CD4-positive, alpha-beta T cell treated with Interleukin-6 for 4 hours (primary cell): ENCODE data around the gene RASSF10.

ENCODE experiments used
- DNase-seq: peaks from one replicate; pipeline ENCODE4 v3.0.0-alpha.2; 2020; ENCODE audit warnings: mixed read lengths

The RASSF10 gene

GRCh38 chr11:12995188-12995587, 13.9 kb upstream of the RASSF10 start:
- DNase-seq, result no peak

- DNase-seq, result no peak
Measured at GRCh38 chr11:12995823-12996222, 13.3 kb upstream of the RASSF10 start.

GRCh38 chr11:12997168-12997567, 11.9 kb upstream of the RASSF10 start:
- DNase-seq, result no peak

GRCh38 chr11:12998336-12998735, 10.8 kb upstream of the RASSF10 start:
- no peak for DNase-seq

DNA sequence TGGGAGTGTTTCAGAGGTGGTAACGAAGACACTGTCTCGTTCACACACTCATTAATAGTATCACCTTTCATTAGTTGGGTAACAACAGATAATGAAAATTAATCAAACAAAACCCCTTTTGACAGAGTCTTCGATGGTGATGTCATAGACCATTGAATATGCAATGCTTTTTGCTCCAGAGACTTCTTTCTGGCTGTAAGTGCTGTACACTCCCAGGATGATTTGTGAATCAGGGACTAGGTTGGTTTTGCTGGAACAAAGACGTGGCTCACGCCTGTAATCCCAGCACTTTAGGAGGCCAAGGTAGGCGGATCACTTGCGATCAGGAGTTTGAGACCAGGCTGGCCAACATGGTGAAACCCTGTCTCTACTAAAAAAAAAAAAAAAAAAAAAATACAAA, 9.5 kb upstream of the RASSF10 start:
- DNase-seq, result no peak

- no peak for DNase-seq
Measured at GRCh38 chr11:13000116-13000515, 9.0 kb upstream of the RASSF10 start.

- DNase-seq, result no peak
Measured at GRCh38 chr11:13000721-13001120, 8.4 kb upstream of the RASSF10 start.

DNA sequence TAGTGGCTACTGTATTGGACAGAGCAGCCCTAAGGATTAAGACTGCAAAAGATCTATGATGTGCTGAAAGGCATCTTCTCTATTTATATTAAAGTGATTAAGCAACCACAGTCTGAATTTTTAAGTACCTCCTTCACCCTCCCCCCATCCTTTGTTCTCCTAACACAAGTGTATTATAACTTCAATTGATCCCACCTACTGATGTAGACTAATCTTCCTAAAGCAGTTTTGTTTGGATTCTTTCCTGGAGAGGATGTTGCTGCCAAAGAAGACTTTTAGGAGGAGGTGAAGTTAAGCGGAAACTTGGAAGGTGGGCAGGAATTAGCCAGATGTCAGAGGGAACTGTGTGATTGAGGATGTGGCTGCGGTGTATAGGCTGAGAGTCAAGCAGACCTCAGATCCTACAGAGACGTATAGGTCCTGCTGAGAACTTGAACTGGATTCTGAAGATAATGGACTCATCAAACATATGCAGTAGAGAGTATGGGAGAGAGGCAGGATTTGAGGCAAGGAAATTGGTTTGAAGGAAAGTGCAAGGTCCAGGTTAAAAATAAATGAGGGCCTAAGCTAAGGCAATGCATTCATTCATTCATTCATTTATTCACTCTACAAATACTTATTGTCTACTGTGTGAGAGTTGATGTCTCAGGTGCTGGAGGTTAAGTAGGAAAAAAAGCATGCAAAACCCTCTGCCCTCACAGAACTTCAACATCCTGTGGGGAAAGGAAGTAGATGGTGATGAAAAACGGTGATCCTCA, 5.2 kb upstream of the RASSF10 start:
- no peak for DNase-seq

DNA sequence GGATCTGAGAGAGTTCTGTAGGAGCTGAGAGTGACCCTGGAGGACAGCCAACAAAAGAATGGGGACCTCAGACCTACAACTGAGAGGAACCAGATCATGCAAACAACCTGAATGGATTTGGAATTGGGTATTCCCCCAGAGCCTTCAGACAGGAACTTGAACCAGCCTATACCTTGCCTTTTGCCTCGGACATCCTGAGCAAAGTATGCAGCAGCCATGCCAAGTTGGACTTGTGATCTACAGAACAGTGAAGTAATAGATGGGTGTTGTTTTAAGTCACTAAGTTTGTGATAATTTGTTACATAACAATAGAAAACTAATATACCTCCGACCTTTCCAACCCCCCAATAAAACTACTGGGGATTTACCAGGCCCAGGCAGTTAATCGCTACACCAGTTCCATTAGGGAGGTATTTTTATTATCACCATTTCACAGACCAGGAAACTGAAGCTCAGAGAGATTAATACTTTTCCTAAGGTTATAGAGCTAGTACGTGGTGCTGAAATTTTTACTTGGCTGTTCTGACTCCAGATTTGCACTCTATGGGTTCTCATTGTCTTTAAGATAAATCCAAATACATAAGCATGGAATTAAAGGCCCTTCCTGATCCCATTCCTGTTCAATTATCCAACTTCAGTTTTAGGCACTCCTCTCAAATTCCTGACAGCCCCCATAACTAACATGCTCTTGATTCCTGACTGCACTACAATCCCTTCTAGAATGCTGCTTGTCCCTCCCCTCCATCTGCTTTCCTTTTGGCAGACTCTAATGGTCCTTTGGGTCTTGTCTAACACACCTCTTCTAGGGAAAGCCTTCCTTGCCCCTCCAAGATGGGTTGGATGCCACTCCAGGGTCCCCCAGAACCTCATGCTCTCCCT, 1.7 kb upstream of the RASSF10 start:
- DNase-seq, result no peak

DNA sequence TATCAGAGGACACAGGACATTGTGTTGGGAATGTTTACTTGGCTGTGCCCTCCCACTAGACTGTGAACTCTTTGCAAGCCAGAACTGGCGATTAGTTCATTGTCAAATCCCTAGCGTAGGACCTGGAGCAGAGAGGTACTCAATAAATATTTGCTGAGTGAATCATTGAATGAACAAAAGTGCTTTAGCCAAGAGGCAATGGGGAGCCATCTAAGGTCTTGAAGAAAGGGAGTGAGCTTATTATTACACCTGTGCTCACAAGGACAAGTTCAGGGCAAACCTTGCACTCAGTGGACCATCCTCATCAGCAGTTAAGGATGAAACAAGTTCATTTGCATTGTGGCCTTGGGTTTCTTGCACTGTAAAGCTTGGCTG, 1.1 kb upstream of the RASSF10 start:
- DNase-seq, result no peak

DNA sequence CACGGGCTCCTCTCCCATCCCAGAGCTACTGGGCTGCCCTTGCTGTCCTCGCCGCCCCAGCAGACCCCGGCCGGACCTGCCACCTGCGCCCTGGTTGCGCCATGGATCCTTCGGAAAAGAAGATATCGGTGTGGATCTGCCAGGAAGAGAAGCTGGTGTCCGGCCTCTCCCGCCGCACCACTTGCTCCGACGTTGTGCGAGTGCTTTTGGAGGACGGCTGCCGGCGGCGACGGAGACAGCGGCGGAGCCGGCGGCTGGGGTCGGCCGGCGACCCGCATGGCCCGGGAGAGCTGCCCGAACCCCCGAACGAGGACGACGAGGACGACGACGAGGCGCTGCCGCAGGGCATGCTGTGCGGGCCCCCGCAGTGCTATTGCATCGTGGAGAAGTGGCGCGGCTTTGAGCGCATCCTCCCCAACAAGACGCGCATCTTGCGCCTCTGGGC, 382 bp downstream of the RASSF10 start:
- DNase-seq, result no peak

DNA sequence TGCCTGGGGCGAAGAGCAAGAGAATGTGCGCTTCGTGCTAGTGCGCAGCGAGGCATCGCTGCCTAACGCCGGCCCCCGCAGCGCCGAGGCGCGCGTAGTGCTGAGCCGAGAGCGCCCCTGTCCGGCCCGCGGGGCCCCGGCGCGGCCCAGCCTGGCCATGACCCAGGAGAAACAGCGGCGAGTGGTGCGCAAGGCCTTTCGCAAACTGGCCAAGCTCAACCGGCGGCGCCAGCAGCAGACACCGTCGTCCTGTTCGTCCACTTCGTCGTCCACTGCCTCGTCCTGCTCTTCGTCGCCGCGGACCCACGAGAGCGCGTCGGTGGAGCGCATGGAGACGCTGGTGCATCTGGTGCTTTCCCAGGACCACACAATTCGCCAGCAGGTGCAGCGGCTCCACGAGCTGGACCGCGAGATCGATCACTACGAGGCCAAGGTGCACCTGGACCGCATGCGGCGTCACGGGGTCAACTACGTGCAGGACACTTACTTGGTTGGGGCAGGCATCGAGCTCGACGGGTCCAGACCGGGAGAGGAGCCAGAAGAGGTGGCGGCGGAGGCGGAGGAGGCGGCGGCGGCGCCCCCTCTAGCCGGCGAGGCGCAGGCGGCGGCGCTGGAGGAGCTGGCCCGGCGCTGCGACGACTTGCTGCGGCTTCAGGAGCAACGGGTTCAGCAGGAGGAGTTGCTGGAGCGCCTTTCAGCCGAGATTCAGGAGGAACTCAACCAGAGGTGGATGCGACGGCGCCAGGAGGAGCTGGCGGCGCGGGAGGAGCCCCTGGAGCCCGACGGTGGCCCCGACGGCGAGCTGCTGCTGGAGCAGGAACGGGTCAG, 1.0 kb downstream of the RASSF10 start:
- no peak for DNase-seq

- DNase-seq, result no peak
Measured at GRCh38 chr11:13010749-13011465, 1.8 kb downstream of the RASSF10 start.

- no peak for DNase-seq
Measured at GRCh38 chr11:13011466-13012055, 2.4 kb downstream of the RASSF10 start.

DNA sequence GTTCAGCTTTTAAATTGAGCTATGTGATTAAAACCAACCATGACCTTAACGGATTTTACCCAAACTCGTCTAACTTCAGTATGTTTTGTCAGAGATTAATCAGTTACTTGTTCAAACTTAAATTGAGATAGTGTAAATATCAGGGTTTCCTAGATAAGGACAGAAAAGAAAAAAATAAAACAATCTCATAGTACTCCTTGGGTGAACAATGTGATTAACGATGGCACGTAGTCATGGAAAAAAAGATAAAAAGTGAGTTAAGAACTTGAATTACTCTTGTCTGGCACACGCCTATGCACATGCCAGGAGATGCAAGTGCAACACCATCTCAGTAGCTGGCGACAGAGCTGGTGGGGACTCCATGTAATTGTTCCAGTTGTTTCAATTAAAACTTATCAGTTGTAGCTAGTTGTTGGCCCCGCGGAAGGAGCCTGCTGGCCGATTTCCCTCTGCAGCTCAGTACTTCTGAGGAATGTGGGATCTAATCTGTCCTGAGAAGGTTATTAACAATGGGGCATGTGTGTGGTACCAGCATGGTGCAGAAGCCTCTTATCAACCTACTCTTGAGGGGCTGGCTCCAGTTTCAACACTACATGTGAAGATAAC, 3.0 kb downstream of the RASSF10 start:
- no peak for DNase-seq

GRCh38 chr11:13013054-13013488, 4.0 kb downstream of the RASSF10 start:
- DNase-seq, result no peak

DNA sequence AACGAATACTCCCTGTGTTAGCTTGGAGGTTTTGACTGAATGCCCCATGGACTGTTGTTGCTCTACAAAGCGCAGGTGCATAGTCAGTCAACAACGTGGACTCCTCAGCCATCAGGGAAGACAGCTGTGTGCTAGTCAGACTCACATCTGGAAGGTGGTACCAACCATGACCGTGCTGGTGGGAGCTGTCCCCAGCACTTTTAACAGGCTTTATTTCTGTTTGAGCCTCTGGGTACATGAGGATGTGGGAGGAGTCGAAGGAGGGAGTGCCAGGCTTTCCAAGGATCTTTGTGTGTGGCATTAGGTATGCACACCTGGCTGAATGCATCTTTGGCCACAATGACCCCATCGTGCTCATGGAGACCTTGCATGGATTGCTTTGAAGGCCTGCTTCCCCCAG, 6.6 kb downstream of the RASSF10 start:
- no peak for DNase-seq

GRCh38 chr11:13016415-13016814, 7.3 kb downstream of the RASSF10 start:
- DNase-seq, result no peak

- DNase-seq, result no peak
Measured at GRCh38 chr11:13019313-13019712, 10.2 kb downstream of the RASSF10 start.

DNA sequence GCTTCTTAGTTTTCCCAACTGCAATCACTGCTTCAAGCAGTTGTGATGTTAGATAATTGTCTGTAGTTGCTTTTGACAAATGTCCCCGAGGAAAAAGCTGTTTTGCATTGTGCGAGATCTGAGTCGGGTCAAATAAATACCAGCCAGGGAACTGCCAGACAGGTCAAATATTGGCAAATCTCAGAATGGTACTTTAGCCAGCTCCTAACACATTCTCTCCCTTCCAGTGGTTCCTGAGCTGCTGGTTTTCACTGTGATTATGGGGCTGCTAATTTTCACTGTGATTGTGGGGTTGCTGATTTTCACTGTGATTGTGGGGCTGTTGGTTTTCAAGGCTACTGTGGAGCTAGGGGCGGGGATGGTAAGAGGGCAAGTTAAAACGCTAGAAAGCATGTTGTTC, 14.3 kb downstream of the RASSF10 start:
- DNase-seq, result no peak

- no peak for DNase-seq
Measured at GRCh38 chr11:13026722-13027121, 17.6 kb downstream of the RASSF10 start.

GRCh38 chr11:13028322-13028721, 19.2 kb downstream of the RASSF10 start:
- no peak for DNase-seq
